Natural killer cell (primary cell): ENCODE measurements around the gene ITM2B. TPM values are rescaled to one million over a fixed set of nuclear protein-coding genes. Genes with fewer than 3 reads are reported as not detected.

Experiments
- ATAC-seq, 3 donors: fragments of 150-1000 bp in 2 of 3; fragments of 200-7000 bp in 1 of 3; cut with Tn5 transposase; 1 replicate in 1 of 3; 2 replicates in 2 of 3; pipeline ENCODE4 v1.10.0; 2021; ENCODE audit warnings: mild to moderate bottlenecking in 2 of 3, moderate library complexity in 2 of 3
- DNase-seq, 2 donors: peaks; one replicate each; pipeline versions ENCODE4 v3.0.0 to v3.0.0-alpha.2; 2013 to 2021; ENCODE audit warnings: mixed read lengths in 1 of 2
- H3K27ac ChIP-seq: one replicate; pipeline ENCODE4 v1.5.1; 2013; ENCODE audit warnings: mild to moderate bottlenecking, low read length
- H3K27me3 ChIP-seq: one replicate; pipeline ENCODE4 v1.6.1; 2013; ENCODE audit warnings: low read length; ENCODE audit not compliant: control insufficient read depth, insufficient read depth
- H3K36me3 ChIP-seq: one replicate; pipeline ENCODE4 v1.6.1; 2013; ENCODE audit warnings: low read length; ENCODE audit not compliant: control insufficient read depth, insufficient read depth
- H3K4me1 ChIP-seq: one replicate; pipeline ENCODE4 v1.6.1; 2013; ENCODE audit warnings: low read length; ENCODE audit not compliant: control insufficient read depth, insufficient read depth
- H3K4me3 ChIP-seq: one replicate; pipeline ENCODE4 v1.5.1; 2013; ENCODE audit warnings: low read length
- H3K9me3 ChIP-seq: one replicate; pipeline ENCODE4 v1.6.1; 2013; ENCODE audit warnings: low read length; ENCODE audit not compliant: control insufficient read depth, insufficient read depth
- H3K27ac Mint-ChIP-seq, 2 donors: one replicate each; pipeline ENCODE4 v1.8.0; 2022; ENCODE audit warnings: mild to moderate bottlenecking in 2 of 2, mixed read lengths in 2 of 2, moderate library complexity in 1 of 2
- H3K27me3 Mint-ChIP-seq, 2 donors: one replicate each; pipeline ENCODE4 v1.8.0; 2022; ENCODE audit warnings: low read depth in 2 of 2, mixed read lengths in 2 of 2
- H3K36me3 Mint-ChIP-seq: one replicate; pipeline ENCODE4 v1.8.0; 2022; ENCODE audit warnings: mixed read lengths
- H3K4me1 Mint-ChIP-seq, 2 donors: one replicate each; pipeline ENCODE4 v1.8.0; 2022; ENCODE audit warnings: mixed read lengths in 2 of 2
- H3K4me3 Mint-ChIP-seq: one replicate; pipeline ENCODE4 v1.8.0; 2022; ENCODE audit warnings: mild to moderate bottlenecking, moderate library complexity, mixed read lengths
- H3K9me3 Mint-ChIP-seq, 2 donors: one replicate each; pipeline ENCODE4 v1.8.0; 2022; ENCODE audit warnings: mixed read lengths in 2 of 2
- CTCF ChIP-seq: fragments of 200-600 bp; IDR thresholded peaks from one replicate; pipeline ENCODE4 v1.8.0; 2022; ENCODE audit warnings: antibody characterized with exemption
- WGBS: methylation state at CpG from one replicate; pipeline ENCODE4 v1.1.7; 2013; ENCODE audit warnings: missing lambda C conversion rate; ENCODE audit not compliant: insufficient coverage; 5-methylcytosine and 5-hydroxymethylcytosine counted together
- intact Hi-C: fragments of 100-400 bp; cut with micrococcal nuclease; formaldehyde crosslinking; loops from one replicate; pipeline ENCODE4 v1.14.2; 2022
- total RNA-seq, 4 donors: library from RNA; stranded (reverse); fragments of 120-200 nt in 1 of 4; gene quantifications; one replicate each; pipeline versions ENCODE4 v1.2.3 to v1.2.4, GENCODE V29; 2013 to 2022

The ITM2B gene
- total RNA-seq, 3 donors from 2014 or later (not counting 1 experiment from before 2014, with no cell fraction given): 305 to 387 (median 309) TPM

DNA sequence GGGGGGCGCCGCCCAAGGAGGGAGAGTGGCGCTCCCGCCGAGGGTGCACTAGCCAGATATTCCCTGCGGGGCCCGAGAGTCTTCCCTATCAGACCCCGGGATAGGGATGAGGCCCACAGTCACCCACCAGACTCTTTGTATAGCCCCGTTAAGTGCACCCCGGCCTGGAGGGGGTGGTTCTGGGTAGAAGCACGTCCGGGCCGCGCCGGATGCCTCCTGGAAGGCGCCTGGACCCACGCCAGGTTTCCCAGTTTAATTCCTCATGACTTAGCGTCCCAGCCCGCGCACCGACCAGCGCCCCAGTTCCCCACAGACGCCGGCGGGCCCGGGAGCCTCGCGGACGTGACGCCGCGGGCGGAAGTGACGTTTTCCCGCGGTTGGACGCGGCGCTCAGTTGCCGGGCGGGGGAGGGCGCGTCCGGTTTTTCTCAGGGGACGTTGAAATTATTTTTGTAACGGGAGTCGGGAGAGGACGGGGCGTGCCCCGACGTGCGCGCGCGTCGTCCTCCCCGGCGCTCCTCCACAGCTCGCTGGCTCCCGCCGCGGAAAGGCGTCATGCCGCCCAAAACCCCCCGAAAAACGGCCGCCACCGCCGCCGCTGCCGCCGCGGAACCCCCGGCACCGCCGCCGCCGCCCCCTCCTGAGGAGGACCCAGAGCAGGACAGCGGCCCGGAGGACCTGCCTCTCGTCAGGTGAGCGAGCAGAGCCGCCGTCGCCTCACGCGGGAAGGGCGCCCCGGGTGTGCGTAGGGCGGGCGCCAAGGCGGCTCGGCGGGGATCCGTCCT, 70.5 kb downstream of the ITM2B start, which contains the start of gene RB1:
RB1 (plus strand) TSS at position 393 of the 784 bp plus-strand sequence; CDS start at position 555, 162 bp downstream.
- intact Hi-C loops: loop anchor here (5.0 to 10.0 kb wide), 4 partner anchors 66 to 266 kb away; partner anchors contain the start of gene NUDT15
- peak; percentile 90 to 97 for DNase-seq
- peak within 1 kb of the TSS; percentile 89 for H3K4me3 Mint-ChIP-seq
- H3K27me3 ChIP-seq: no peaks in the 10 kb centered on the region
- H3K9me3 ChIP-seq: no peaks in the 10 kb centered on the region
- peak within 1 kb of the TSS; percentile 97 to 98 for H3K27ac Mint-ChIP-seq
- ATAC-seq: peak; percentile 75 to 89 (median 86)
- H3K4me1 ChIP-seq: peaks cover 12% of the 10 kb centered on the region
- H3K27ac ChIP-seq: peak within 1 kb of the TSS; percentile 97
- no peaks in the 10 kb centered on the region for H3K9me3 Mint-ChIP-seq
- WGBS: under 1% methylated on average over 96 of the region's 96 CpGs
- H3K27me3 Mint-ChIP-seq: no peaks in the 10 kb centered on the region
- no peak for TF ChIP-seq CTCF
- peaks cover 7% of the 10 kb centered on the region for H3K36me3 Mint-ChIP-seq
- H3K4me1 Mint-ChIP-seq: peaks cover 26 to 33% of the 10 kb centered on the region in 2 donors
- peak within 1 kb of the TSS; percentile 92 for H3K4me3 ChIP-seq
- H3K36me3 ChIP-seq: peaks cover 2% of the 10 kb centered on the region

DNA sequence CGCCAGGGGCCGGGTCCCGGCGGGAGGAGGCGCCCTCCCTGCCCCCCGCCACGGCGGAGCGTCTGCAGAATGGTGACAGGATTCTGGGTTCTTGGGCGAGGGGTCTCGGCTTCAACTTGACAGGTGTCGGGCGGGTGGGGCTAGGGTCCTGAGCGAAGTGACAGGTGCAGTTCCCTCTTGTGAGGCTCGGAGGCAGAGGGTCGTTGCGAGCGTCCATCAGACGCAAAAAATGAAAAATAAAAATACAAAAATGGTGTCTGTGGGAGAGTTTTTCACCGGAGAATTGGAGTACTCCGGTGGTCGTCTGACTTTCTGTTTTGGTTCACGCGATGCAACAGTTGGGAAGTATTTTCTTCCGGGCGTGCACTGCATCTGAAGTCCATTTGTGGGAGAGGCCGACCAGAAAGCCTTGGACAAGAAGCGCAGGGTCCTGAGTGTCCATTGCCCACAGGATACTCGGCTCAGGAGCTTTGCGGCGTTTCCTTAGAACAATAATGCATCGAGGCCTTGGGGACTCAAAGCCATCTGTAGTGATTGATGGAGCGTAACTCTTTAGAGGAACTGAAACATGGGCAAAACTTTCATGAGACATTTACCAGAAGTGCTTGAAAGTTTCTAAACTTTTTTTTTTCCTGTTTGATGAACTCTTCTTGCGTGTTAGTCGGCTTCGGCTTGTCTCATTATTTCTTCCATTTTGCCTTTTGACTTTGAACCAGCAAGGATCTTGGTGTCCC, 71.3 kb downstream of the ITM2B start:
- WGBS: under 1% methylated on average over 36 of the region's 36 CpGs
- peak overlapping the region; percentile 97 to 98 for H3K27ac Mint-ChIP-seq
- peak overlapping the region; percentile 92 for H3K4me3 ChIP-seq
- peak in 2 of 3 donors; percentile 9 to 33 for ATAC-seq
- peaks cover 4% of the 10 kb centered on the region for H3K36me3 ChIP-seq
- H3K27me3 Mint-ChIP-seq: no peaks in the 10 kb centered on the region
- H3K27ac ChIP-seq: peak overlapping the region; percentile 97
- peak overlapping the region; percentile 89 for H3K4me3 Mint-ChIP-seq
- H3K9me3 Mint-ChIP-seq: no peaks in the 10 kb centered on the region
- peaks cover 7% of the 10 kb centered on the region for H3K36me3 Mint-ChIP-seq
- TF ChIP-seq CTCF: no peak
- intact Hi-C loops: loop anchor here (5.0 to 10.0 kb wide), 4 partner anchors 67 to 267 kb away; partner anchors contain the start of gene NUDT15
- peaks cover 12% of the 10 kb centered on the region for H3K4me1 ChIP-seq
- no peaks in the 10 kb centered on the region for H3K27me3 ChIP-seq
- DNase-seq: peak; percentile 34 to 65
- peaks cover 26 to 34% of the 10 kb centered on the region in 2 donors for H3K4me1 Mint-ChIP-seq
- no peaks in the 10 kb centered on the region for H3K9me3 ChIP-seq

- Histone ChIP-seq H3K27me3 (no peaks in the 10 kb centered on the region), H3K4me3 (no peak overlapping the region), H3K27ac (no peak overlapping the region), H3K9me3 (no peaks in the 10 kb centered on the region), H3K36me3 (peaks cover 5% of the 10 kb centered on the region), H3K4me1 (peaks cover under 1% of the 10 kb centered on the region)
- no peak for TF ChIP-seq CTCF
- H3K27me3 Mint-ChIP-seq: no peaks in the 10 kb centered on the region
- DNase-seq: no peak
- peaks cover 7% of the 10 kb centered on the region for H3K36me3 Mint-ChIP-seq
- H3K9me3 Mint-ChIP-seq: no peaks in the 10 kb centered on the region
- no peak for ATAC-seq
- H3K27ac Mint-ChIP-seq: no peak overlapping the region
- peaks cover 27 to 35% of the 10 kb centered on the region in 2 donors for H3K4me1 Mint-ChIP-seq
- H3K4me3 Mint-ChIP-seq: no peak overlapping the region
- WGBS: 100% methylated on average over 1 of the region's 1 CpG
- intact Hi-C loops: no loop called here
Measured at GRCh38 chr13:48311223-48311622, 78.2 kb downstream of the ITM2B start.
